GM04504 (cell line): ENCODE measurements around the gene AAK1.
"Not testable (repeated sequence)": the region's sequence is repeated elsewhere in the genome, so short reads cannot be mapped to it uniquely, and the experiment has no call there.

Experiments
- DNase-seq: peaks from one replicate; pipeline ENCODE4 v3.0.0-alpha.2; 2012; ENCODE audit warnings: low read depth

The AAK1 gene

GRCh38 chr2:69449906-69450305 is 193.6 kb downstream of the AAK1 start:
- peak; percentile 12 for DNase-seq

GRCh38 chr2:69443673-69444072 is 199.9 kb downstream of the AAK1 start:
- not testable (repeated sequence) for DNase-seq

GRCh38 chr2:69439499-69439898 is 204.0 kb downstream of the AAK1 start:
- DNase-seq = not testable (repeated sequence)

- DNase-seq = no peak
Observed at GRCh38 chr2:69438580-69438979, 205.0 kb downstream of the AAK1 start.

GRCh38 chr2:69437751-69438154 is 205.8 kb downstream of the AAK1 start:
- DNase-seq = no peak

GRCh38 chr2:69436938-69437750 is 206.4 kb downstream of the AAK1 start, which contains the start of gene NFU1:
Gene NFU1, minus strand, starts transcription at chr2:69437435. Its CDS starts 13 bp downstream, at chr2:69437422.
- DNase-seq = peak; percentile 90

- no peak for DNase-seq
Observed at GRCh38 chr2:69436596-69436937, 207.0 kb downstream of the AAK1 start.

- DNase-seq = no peak
Observed at GRCh38 chr2:69434753-69435152, 208.8 kb downstream of the AAK1 start.

GRCh38 chr2:69429491-69430183 is 213.9 kb downstream of the AAK1 start:
- no peak for DNase-seq

- DNase-seq = no peak
Observed at GRCh38 chr2:69428981-69429380, 214.6 kb downstream of the AAK1 start.

GRCh38 chr2:69424419-69424818 is 219.1 kb downstream of the AAK1 start:
- DNase-seq = no peak

GRCh38 chr2:69422198-69422597 is 221.3 kb downstream of the AAK1 start:
- DNase-seq = no peak

- DNase-seq = not testable (repeated sequence)
Observed at GRCh38 chr2:69419111-69419510, 224.4 kb downstream of the AAK1 start.

GRCh38 chr2:69416147-69416546 is 227.4 kb downstream of the AAK1 start:
- DNase-seq = no peak
